Measurements from ENCODE around the gene SRPX. TPM values are rescaled to one million over a fixed set of nuclear protein-coding genes. Genes with fewer than 3 reads are reported as not detected.

Gene SRPX
- total and polyA plus RNA-seq, 2 donors (not counting 1 experiment from before 2014, with no cell fraction given), result 0.59 TPM; not detected in 1

DNA sequence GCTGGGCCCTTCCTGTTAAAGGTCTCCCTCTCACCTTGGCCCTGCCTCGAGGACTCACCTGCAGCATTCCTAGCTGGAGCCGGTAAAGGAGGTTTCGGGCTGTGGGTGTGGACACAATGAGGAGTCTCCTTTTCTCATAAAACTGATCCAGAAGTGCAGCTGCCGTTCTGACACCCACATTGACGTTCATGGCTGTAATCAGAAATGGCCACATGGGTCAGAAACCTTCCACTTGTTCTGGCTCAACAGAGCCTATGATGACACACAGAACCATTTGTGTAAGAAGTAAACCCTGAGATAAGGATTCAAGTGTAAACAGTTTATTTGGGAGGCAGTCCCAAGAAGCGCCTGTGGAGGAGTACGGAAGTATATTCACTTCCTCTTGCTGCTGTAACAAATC lies 63.8 kb downstream of the SRPX start:
- H3K79me2 ChIP-seq (ENCODE audit: control insufficient read depth, insufficient read depth, low read length), result no peaks in the 10 kb centered on the region
- no peak for ATAC-seq (ENCODE audit: low read depth)
- Mint-ChIP-seq H3K4me1 (no peaks in the 10 kb centered on the region), H3K4me3 (no peak overlapping the region), H3K27ac (no peak overlapping the region), H3K9me3 (ENCODE audit: insufficient read depth) (no peaks in the 10 kb centered on the region), H3K27me3 (peaks cover 2% of the 10 kb centered on the region)
- no peak overlapping the region for H2AFZ ChIP-seq (ENCODE audit: insufficient read depth, low read depth, low read length, poor library complexity, severe bottlenecking)
- intact Hi-C loops (cut with micrococcal nuclease), result no loop called here
- WGBS (ENCODE audit: insufficient coverage), result no CpG with 5 or more reads among the region's 7 CpGs
- H3K27me3 ChIP-seq (replicated peaks in 1 of 4; ENCODE audit: control extremely low read depth in 1 of 4, control insufficient read depth in 3 of 4, insufficient read depth in 4 of 4, low read length in 3 of 4), result peaks cover 0 to 3% (median 0%) of the 10 kb centered on the region in 4 experiments
- TF ChIP-seq EZH2 (IDR thresholded peaks at IDR 0.05; ENCODE audit: borderline replicate concordance, insufficient read depth, low read depth, low read length, poor library complexity, severe bottlenecking), result no peak
- TF ChIP-seq, protein P1, sequence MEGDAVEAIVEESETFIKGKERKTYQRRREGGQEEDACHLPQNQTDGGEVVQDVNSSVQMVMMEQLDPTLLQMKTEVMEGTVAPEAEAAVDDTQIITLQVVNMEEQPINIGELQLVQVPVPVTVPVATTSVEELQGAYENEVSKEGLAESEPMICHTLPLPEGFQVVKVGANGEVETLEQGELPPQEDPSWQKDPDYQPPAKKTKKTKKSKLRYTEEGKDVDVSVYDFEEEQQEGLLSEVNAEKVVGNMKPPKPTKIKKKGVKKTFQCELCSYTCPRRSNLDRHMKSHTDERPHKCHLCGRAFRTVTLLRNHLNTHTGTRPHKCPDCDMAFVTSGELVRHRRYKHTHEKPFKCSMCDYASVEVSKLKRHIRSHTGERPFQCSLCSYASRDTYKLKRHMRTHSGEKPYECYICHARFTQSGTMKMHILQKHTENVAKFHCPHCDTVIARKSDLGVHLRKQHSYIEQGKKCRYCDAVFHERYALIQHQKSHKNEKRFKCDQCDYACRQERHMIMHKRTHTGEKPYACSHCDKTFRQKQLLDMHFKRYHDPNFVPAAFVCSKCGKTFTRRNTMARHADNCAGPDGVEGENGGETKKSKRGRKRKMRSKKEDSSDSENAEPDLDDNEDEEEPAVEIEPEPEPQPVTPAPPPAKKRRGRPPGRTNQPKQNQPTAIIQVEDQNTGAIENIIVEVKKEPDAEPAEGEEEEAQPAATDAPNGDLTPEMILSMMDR (IDR thresholded peaks at IDR 0.05), result no peak
- no peak overlapping the region for H3K9ac ChIP-seq (ENCODE audit: low read length)
- no peak overlapping the region for H3K4me2 ChIP-seq (replicated peaks; ENCODE audit: low read depth, low read length, poor library complexity, severe bottlenecking)
- H3K4me3 ChIP-seq (ENCODE audit: control extremely low read depth in 1 of 5, extremely low read depth in 1 of 5, insufficient read depth in 1 of 5, low read depth in 2 of 5, low read length in 4 of 5), result no peak overlapping the region
- H4K20me1 ChIP-seq (ENCODE audit: control insufficient read depth, insufficient read depth, low read length, poor library complexity, severe bottlenecking), result no peaks in the 10 kb centered on the region
- ChIA-PET CTCF (interaction anchor here (2.1 kb wide), 1 partner anchor 10 kb away, joined by 8 read pairs; no protein-coding TSS in a partner anchor), POLR2A (no interaction called here)
- no peaks in the 10 kb centered on the region for H3K9me3 ChIP-seq (ENCODE audit: control extremely low read depth in 1 of 3, control insufficient read depth in 2 of 3, insufficient read depth in 1 of 3, low read length in 2 of 3)
- H3K36me3 ChIP-seq (replicated peaks in 1 of 2; ENCODE audit: control extremely low read depth in 1 of 2, control insufficient read depth in 1 of 2, extremely low read depth in 1 of 2, insufficient read depth in 2 of 2, low read length in 1 of 2), result no peaks in the 10 kb centered on the region
- no peak for DNase-seq
- H3K4me1 ChIP-seq (ENCODE audit: control insufficient read depth in 2 of 2, insufficient read depth in 2 of 2, low read length in 2 of 2), result no peaks in the 10 kb centered on the region
- H3K27ac ChIP-seq (ENCODE audit: low read length in 2 of 2), result no peak overlapping the region

DNA sequence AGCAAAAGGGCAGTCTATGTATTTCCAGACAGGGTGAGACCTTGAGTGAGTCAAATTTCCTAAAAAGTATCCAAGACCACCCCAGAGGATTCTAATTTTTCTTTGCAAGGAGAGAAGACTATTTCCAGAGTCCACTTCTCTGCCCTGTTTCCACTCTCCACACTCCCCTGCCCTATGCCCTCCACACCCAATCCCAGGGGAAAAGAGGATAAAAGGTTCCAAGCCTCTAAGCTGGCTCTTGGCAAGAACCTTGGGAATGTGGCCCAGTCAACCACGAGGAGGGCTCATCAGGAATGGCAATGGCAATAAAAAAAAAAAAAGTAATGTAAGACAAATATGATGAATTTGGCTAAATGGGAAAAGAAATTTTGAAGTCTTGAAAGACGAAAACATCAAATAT lies 65.9 kb downstream of the SRPX start:
- no peak overlapping the region for H3K27ac ChIP-seq (ENCODE audit: low read length in 2 of 2)
- no peak overlapping the region for H3K4me3 ChIP-seq (ENCODE audit: control extremely low read depth in 1 of 5, extremely low read depth in 1 of 5, insufficient read depth in 1 of 5, low read depth in 2 of 5, low read length in 4 of 5)
- H3K27ac Mint-ChIP-seq, result no peak overlapping the region
- intact Hi-C loops (cut with micrococcal nuclease), result no loop called here
- CTCF ChIA-PET, result no interaction called here
- no peaks in the 10 kb centered on the region for H3K36me3 ChIP-seq (replicated peaks in 1 of 2; ENCODE audit: control extremely low read depth in 1 of 2, control insufficient read depth in 1 of 2, extremely low read depth in 1 of 2, insufficient read depth in 2 of 2, low read length in 1 of 2)
- POLR2A ChIA-PET, result no interaction called here
- H3K79me2 ChIP-seq (ENCODE audit: control insufficient read depth, insufficient read depth, low read length), result no peaks in the 10 kb centered on the region
- H3K4me2 ChIP-seq (replicated peaks; ENCODE audit: low read depth, low read length, poor library complexity, severe bottlenecking), result no peak overlapping the region
- H3K4me1 ChIP-seq (ENCODE audit: control insufficient read depth in 2 of 2, insufficient read depth in 2 of 2, low read length in 2 of 2), result no peaks in the 10 kb centered on the region
- ATAC-seq (ENCODE audit: low read depth), result no peak
- no peak overlapping the region for H3K4me3 Mint-ChIP-seq
- no peaks in the 10 kb centered on the region for H3K9me3 Mint-ChIP-seq (ENCODE audit: insufficient read depth)
- no peaks in the 10 kb centered on the region for H3K9me3 ChIP-seq (ENCODE audit: control extremely low read depth in 1 of 3, control insufficient read depth in 2 of 3, insufficient read depth in 1 of 3, low read length in 2 of 3)
- H3K4me1 Mint-ChIP-seq, result no peaks in the 10 kb centered on the region
- H3K27me3 Mint-ChIP-seq, result peaks cover 2% of the 10 kb centered on the region
- DNase-seq, result no peak
- whole genome bisulfite sequencing (ENCODE audit: insufficient coverage), result 57% methylated on average over 1 of the region's 2 CpGs
- no peak for TF ChIP-seq EZH2 (IDR thresholded peaks at IDR 0.05; ENCODE audit: borderline replicate concordance, insufficient read depth, low read depth, low read length, poor library complexity, severe bottlenecking)
- TF ChIP-seq, protein P1 (IDR thresholded peaks at IDR 0.05), result no peak
- H3K27me3 ChIP-seq (replicated peaks in 1 of 4; ENCODE audit: control extremely low read depth in 1 of 4, control insufficient read depth in 3 of 4, insufficient read depth in 4 of 4, low read length in 3 of 4), result no peaks in the 10 kb centered on the region
- H3K9ac ChIP-seq (ENCODE audit: low read length), result no peak overlapping the region
- H2AFZ ChIP-seq (ENCODE audit: insufficient read depth, low read depth, low read length, poor library complexity, severe bottlenecking), result no peak overlapping the region
- H4K20me1 ChIP-seq (ENCODE audit: control insufficient read depth, insufficient read depth, low read length, poor library complexity, severe bottlenecking), result no peaks in the 10 kb centered on the region

Data from B cell (primary cell).